22Rv1 (cell line): ENCODE measurements around the gene LMTK2.
A peak's percentile ranks its signal among the peaks of the same experiment; 100 is the strongest.

ENCODE experiments used
- H3K27ac ChIP-seq: fragments of 450-650 bp; 2 replicates; pipeline ENCODE4 v1.5.1; 2017
- CTCF ChIP-seq: fragments of 450-650 bp; IDR thresholded peaks from 2 replicates; pipeline ENCODE4 v1.5.1; 2017; ENCODE audit warnings: mild to moderate bottlenecking
- ZFX ChIP-seq: fragments of 450-650 bp; IDR thresholded peaks from 2 replicates; pipeline ENCODE4 v1.6.1; 2017; ENCODE audit warnings: antibody characterized with exemption, borderline replicate concordance

Gene LMTK2

GRCh38 chr7:98168181-98168903 lies 61.7 kb downstream of the LMTK2 start:
- H3K27ac ChIP-seq, result no peak overlapping the region
- TF ChIP-seq CTCF (peak; percentile 98), ZFX (no peak)

GRCh38 chr7:98168904-98169621 lies 62.4 kb downstream of the LMTK2 start:
- no peak overlapping the region for H3K27ac ChIP-seq
- TF ChIP-seq ZFX (no peak), CTCF (peak; percentile 56)

GRCh38 chr7:98170966-98171365 lies 64.3 kb downstream of the LMTK2 start:
- no peak for TF ChIP-seq ZFX
- TF ChIP-seq CTCF, result no peak
- no peak overlapping the region for H3K27ac ChIP-seq

- TF ChIP-seq CTCF, result no peak
- no peak for TF ChIP-seq ZFX
- no peak overlapping the region for H3K27ac ChIP-seq
Measured at GRCh38 chr7:98171449-98171848, 64.8 kb downstream of the LMTK2 start.

DNA sequence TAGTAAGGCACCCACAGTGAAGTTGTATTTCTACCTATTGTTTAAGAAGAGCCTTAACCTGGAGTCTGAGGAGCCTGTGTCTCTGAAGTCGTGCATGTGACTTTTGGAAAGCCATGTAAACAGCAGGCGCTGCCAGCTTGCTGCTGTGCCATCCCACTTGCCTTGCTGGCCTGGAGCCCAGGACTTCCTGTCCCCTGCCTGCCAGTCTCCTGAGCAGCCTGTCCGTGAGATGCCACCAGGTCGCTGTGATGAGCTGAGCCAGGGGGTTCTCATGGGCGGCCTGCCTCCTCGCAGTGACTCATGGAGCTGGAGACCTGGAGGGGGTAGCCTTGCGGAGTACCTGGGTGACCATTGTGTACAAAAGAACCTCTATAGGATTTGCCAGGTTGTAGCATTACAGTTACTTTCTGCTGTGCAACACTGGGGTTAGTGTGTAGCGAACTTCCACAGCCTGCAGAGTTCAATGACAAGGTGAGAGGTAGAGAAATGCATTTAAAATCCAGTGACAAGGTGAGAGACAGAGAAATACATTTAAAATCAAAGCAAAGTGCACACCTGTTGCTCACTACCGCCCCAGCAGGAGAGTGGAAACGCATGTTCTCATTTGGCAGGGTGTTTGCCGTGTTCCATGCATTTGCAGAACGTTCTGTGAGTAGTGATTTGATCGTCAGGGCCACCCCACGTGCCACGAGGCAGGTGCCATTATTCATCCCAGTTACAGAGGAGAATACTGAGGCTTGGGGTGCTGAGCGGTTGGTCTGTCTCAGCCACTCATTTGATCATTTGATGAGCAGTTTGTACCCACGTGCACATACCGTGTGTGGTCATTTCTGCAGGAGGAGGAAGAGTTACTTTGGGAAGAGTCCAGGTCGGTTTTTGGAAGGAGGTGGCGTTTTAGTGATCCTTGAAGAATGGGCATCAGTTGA lies 67.9 kb downstream of the LMTK2 start:
- H3K27ac ChIP-seq, result no peak overlapping the region
- TF ChIP-seq ZFX (no peak), CTCF (peak; percentile 9; the same call in 1 of the 2 replicates)

- TF ChIP-seq CTCF (no peak), ZFX (no peak)
- no peak overlapping the region for H3K27ac ChIP-seq
Measured at GRCh38 chr7:98175260-98175940, 68.7 kb downstream of the LMTK2 start.
